HepG2 (cell line): ENCODE results near the gene B4GALT5. TPM values are rescaled to one million over a fixed set of nuclear protein-coding genes. Genes with fewer than 3 reads are reported as not detected.
A peak's percentile ranks its signal among the peaks of the same experiment; 100 is the strongest.

Source experiments
- BCL6 ChIP-seq: IDR thresholded peaks from 2 replicates; pipeline ENCODE4 v1.6.1; 2016; ENCODE audit warnings: missing genetic modification reagents, missing compliant biosample characterization
- FOXA1 ChIP-seq, 2 experiments: fragments of 450-650 bp in 1 of 2; sonication (generic) in 1 of 2; formaldehyde crosslinking in 1 of 2; IDR thresholded peaks; 2 replicates each; pipeline versions ENCODE4 v1.4.0 to v1.6.1; 2016 to 2020; ENCODE audit warnings: missing genetic modification reagents in 1 of 2
- ZBTB20 ChIP-seq: sonication (generic); formaldehyde crosslinking; IDR thresholded peaks from 2 replicates; pipeline ENCODE4 v1.8.1; 2023; ENCODE audit warnings: missing genetic modification reagents, low read depth, mild to moderate bottlenecking, borderline replicate concordance
- ZNF264 ChIP-seq: sonication (generic); formaldehyde crosslinking; IDR thresholded peaks from 2 replicates; pipeline ENCODE4 v1.4.0; 2020; ENCODE audit warnings: missing genetic modification reagents
- ZSCAN21 ChIP-seq: sonication (generic); formaldehyde crosslinking; IDR thresholded peaks from 2 replicates; pipeline ENCODE4 v1.8.0; 2022; ENCODE audit warnings: mild to moderate bottlenecking, missing genetic modification reagents, moderate library complexity, borderline replicate concordance
- polyA plus RNA-seq, 8 experiments: library from polyadenylated mRNA; depleted of rRNA in 3 of 8; stranded (reverse) in 7 of 8; unstranded in 1 of 8; fragments of >200 nt; fragmentation: Illumina TruSeq in 4 of 8; extraction: Trizol in 4 of 8; gene quantifications; 2 replicates each; pipeline versions ENCODE4 v1.2.1 to v1.2.3, GENCODE V29; 2011 to 2016; ENCODE audit warnings: low read depth in 4 of 8, missing spikeins in 1 of 8, mixed read lengths in 1 of 8; ENCODE audit not compliant: insufficient read depth in 1 of 8
- total RNA-seq, 5 experiments: library from RNA; depleted of rRNA; stranded (reverse); fragments of >200 nt; fragmentation: Illumina TruSeq; extraction: Trizol; gene quantifications; 2 replicates each; pipeline ENCODE4 v1.2.3, GENCODE V29; 2016; ENCODE audit warnings: low read depth in 1 of 5
- TF ChIP-seq, protein P1 (sequence below), 2 experiments: fragments of 450-650 bp in 1 of 2; sonication (generic) in 1 of 2; formaldehyde crosslinking in 1 of 2; IDR thresholded peaks; 2 replicates each; pipeline versions ENCODE4 v1.6.1 to v1.8.0; 2016 to 2022; ENCODE audit warnings: antibody characterized with exemption in 1 of 2, mild to moderate bottlenecking in 1 of 2, missing genetic modification reagents in 1 of 2
- TF ChIP-seq, protein P2 (sequence below): sonication (generic); formaldehyde crosslinking; IDR thresholded peaks from 2 replicates; pipeline ENCODE4 v1.5.0; 2020; ENCODE audit warnings: mild to moderate bottlenecking, missing genetic modification reagents

The B4GALT5 gene
- total and polyA plus RNA-seq, 2 of the 13 experiments (the other 11 are each of a cell fraction or from before 2014, with no cell fraction given) = 27.3 to 30.9 TPM

- TF ChIP-seq, protein P1, sequence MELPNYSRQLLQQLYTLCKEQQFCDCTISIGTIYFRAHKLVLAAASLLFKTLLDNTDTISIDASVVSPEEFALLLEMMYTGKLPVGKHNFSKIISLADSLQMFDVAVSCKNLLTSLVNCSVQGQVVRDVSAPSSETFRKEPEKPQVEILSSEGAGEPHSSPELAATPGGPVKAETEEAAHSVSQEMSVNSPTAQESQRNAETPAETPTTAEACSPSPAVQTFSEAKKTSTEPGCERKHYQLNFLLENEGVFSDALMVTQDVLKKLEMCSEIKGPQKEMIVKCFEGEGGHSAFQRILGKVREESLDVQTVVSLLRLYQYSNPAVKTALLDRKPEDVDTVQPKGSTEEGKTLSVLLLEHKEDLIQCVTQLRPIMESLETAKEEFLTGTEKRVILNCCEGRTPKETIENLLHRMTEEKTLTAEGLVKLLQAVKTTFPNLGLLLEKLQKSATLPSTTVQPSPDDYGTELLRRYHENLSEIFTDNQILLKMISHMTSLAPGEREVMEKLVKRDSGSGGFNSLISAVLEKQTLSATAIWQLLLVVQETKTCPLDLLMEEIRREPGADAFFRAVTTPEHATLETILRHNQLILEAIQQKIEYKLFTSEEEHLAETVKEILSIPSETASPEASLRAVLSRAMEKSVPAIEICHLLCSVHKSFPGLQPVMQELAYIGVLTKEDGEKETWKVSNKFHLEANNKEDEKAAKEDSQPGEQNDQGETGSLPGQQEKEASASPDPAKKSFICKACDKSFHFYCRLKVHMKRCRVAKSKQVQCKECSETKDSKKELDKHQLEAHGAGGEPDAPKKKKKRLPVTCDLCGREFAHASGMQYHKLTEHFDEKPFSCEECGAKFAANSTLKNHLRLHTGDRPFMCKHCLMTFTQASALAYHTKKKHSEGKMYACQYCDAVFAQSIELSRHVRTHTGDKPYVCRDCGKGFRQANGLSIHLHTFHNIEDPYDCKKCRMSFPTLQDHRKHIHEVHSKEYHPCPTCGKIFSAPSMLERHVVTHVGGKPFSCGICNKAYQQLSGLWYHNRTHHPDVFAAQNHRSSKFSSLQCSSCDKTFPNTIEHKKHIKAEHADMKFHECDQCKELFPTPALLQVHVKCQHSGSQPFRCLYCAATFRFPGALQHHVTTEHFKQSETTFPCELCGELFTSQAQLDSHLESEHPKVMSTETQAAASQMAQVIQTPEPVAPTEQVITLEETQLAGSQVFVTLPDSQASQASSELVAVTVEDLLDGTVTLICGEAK (IDR thresholded peaks at IDR 0.05) = peak; percentile 91
- TF ChIP-seq, protein P1 (CRISPR knock-in tag; IDR thresholded peaks at IDR 0.05) = peak; percentile 98
- TF ChIP-seq ZSCAN21 (CRISPR knock-in tag) (no peak), ZBTB20 (CRISPR knock-in tag) (no peak), ZNF264 (CRISPR knock-in tag) (no peak), BCL6 (CRISPR knock-in tag) (peak; percentile 89), FOXA1 (IDR thresholded peaks at IDR 0.05) (no peak), FOXA1 (CRISPR knock-in tag; IDR thresholded peaks at IDR 0.05) (peak; percentile 77)
- TF ChIP-seq, protein P2, sequence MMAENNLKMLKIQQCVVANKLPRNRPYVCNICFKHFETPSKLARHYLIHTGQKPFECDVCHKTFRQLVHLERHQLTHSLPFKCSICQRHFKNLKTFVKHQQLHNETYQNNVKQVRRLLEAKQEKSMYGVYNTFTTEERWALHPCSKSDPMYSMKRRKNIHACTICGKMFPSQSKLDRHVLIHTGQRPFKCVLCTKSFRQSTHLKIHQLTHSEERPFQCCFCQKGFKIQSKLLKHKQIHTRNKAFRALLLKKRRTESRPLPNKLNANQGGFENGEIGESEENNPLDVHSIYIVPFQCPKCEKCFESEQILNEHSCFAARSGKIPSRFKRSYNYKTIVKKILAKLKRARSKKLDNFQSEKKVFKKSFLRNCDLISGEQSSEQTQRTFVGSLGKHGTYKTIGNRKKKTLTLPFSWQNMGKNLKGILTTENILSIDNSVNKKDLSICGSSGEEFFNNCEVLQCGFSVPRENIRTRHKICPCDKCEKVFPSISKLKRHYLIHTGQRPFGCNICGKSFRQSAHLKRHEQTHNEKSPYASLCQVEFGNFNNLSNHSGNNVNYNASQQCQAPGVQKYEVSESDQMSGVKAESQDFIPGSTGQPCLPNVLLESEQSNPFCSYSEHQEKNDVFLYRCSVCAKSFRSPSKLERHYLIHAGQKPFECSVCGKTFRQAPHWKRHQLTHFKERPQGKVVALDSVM (CRISPR knock-in tag) = peak; percentile 93
Observed at GRCh38 chr20:49727894-49728885, 14.5 kb upstream of the B4GALT5 start (continued).
